Upper lobe of left lung (tissue), 4 donors: ENCODE data around the gene SASH3.

Experiments
- CTCF ChIP-seq, 6 experiments: fragments of 450-650 bp in 4 of 6; fragments of 200-600 bp in 2 of 6; sonication (generic) in 2 of 6; IDR thresholded peaks; one replicate each; pipeline ENCODE4 v1.5.1; 2016 to 2019; ENCODE audit warnings: antibody characterized with exemption in 6 of 6
- EP300 ChIP-seq, 4 donors: sonication (generic); formaldehyde crosslinking; IDR thresholded peaks; one replicate each; pipeline ENCODE4 v1.5.1; 2017; ENCODE audit warnings: antibody characterized with exemption in 4 of 4, control low read depth in 2 of 4
- POLR2A ChIP-seq, 4 donors: fragments of 450-650 bp; IDR thresholded peaks; one replicate each; pipeline ENCODE4 v1.5.1; 2016 to 2017; ENCODE audit warnings: antibody characterized with exemption in 4 of 4, mild to moderate bottlenecking in 2 of 4
- POLR2AphosphoS5 ChIP-seq, 2 donors: sonication (generic); formaldehyde crosslinking; IDR thresholded peaks; one replicate each; pipeline ENCODE4 v1.5.1; 2017; ENCODE audit warnings: antibody characterized with exemption in 2 of 2

- TF ChIP-seq CTCF (IDR thresholded peaks at IDR 0.05) (no peak), POLR2A (IDR thresholded peaks at IDR 0.05) (no peak), POLR2AphosphoS5 (IDR thresholded peaks at IDR 0.05) (no peak), EP300 (IDR thresholded peaks at IDR 0.05) (no peak)
These were observed 10.4 kb downstream of the SASH3 start for GRCh38 chrX:129790146-129790545.
